ENCODE results near the gene SYN1. TPM values are rescaled to one million over a fixed set of nuclear protein-coding genes. Genes with fewer than 3 reads are reported as not detected.

SYN1 gene
- total RNA-seq, 1 donor from 2014 or later = 2.2 TPM

DNA sequence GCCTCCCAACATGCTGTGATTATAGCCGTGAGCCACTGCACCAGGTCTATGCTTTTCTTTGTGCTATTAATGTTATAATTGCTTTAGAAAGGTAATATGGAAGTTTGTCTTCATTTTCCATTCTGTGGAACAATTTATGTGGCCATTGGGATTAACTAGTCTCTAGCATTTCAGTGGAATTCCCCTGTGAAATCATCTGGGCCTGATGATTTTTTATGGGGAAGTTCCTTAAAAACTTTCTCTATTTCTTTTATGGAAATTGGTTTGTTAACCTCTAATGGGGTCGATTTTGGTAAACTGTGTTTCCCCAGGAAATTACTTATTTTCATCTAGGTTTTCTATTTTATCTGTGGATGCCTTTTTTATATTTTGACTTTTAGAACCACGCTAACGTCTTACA is 26.1 kb downstream of the SYN1 start:
- DNase-seq (ENCODE audit: low read depth) (no peak), FAIRE-seq (no peak)
- H3K9ac ChIP-seq (ENCODE audit: low read length) = no peak overlapping the region
- no peak overlapping the region for H3K4me3 Mint-ChIP-seq (ENCODE audit: unreplicated experiment)
- no peak overlapping the region for H3K27ac Mint-ChIP-seq (ENCODE audit: unreplicated experiment)
- no peak overlapping the region for H3K4me3 ChIP-seq (ENCODE audit: insufficient read depth, low read depth, low read length)
- H3K27me3 ChIP-seq (ENCODE audit: insufficient read depth, low read length) = no peaks in the 10 kb centered on the region
- no peak for TF ChIP-seq EZH2 (IDR thresholded peaks at IDR 0.05; ENCODE audit: insufficient read depth, low read length)
- TF ChIP-seq, protein P1, sequence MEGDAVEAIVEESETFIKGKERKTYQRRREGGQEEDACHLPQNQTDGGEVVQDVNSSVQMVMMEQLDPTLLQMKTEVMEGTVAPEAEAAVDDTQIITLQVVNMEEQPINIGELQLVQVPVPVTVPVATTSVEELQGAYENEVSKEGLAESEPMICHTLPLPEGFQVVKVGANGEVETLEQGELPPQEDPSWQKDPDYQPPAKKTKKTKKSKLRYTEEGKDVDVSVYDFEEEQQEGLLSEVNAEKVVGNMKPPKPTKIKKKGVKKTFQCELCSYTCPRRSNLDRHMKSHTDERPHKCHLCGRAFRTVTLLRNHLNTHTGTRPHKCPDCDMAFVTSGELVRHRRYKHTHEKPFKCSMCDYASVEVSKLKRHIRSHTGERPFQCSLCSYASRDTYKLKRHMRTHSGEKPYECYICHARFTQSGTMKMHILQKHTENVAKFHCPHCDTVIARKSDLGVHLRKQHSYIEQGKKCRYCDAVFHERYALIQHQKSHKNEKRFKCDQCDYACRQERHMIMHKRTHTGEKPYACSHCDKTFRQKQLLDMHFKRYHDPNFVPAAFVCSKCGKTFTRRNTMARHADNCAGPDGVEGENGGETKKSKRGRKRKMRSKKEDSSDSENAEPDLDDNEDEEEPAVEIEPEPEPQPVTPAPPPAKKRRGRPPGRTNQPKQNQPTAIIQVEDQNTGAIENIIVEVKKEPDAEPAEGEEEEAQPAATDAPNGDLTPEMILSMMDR (IDR thresholded peaks at IDR 0.05; ENCODE audit: insufficient read depth, low read depth, low read length) = no peak
- peaks cover 3% of the 10 kb centered on the region for H3K4me1 ChIP-seq (ENCODE audit: insufficient read depth, low read length)
- H3K27ac ChIP-seq (ENCODE audit: low read depth, low read length) = no peak overlapping the region
- no peaks in the 10 kb centered on the region for H3K9me3 ChIP-seq (ENCODE audit: insufficient read depth, low read depth, low read length)
- no peaks in the 10 kb centered on the region for H3K79me2 ChIP-seq (ENCODE audit: insufficient read depth, low read length)
- H2AFZ ChIP-seq (ENCODE audit: low read depth, low read length) = no peak overlapping the region
- no peaks in the 10 kb centered on the region for H3K27me3 Mint-ChIP-seq (ENCODE audit: low read depth, unreplicated experiment)
- H3K36me3 Mint-ChIP-seq (ENCODE audit: low read depth, unreplicated experiment) = peaks cover 3% of the 10 kb centered on the region
- no peaks in the 10 kb centered on the region for H3K36me3 ChIP-seq (ENCODE audit: insufficient read depth, low read length)
- H3K4me1 Mint-ChIP-seq (ENCODE audit: low read depth, unreplicated experiment) = no peaks in the 10 kb centered on the region
- no peaks in the 10 kb centered on the region for H4K20me1 ChIP-seq (ENCODE audit: insufficient read depth, low read length)
- H3K4me2 ChIP-seq (ENCODE audit: low read length) = no peak overlapping the region
- H3K9me3 Mint-ChIP-seq (ENCODE audit: unreplicated experiment) = peaks cover 5% of the 10 kb centered on the region

DNA sequence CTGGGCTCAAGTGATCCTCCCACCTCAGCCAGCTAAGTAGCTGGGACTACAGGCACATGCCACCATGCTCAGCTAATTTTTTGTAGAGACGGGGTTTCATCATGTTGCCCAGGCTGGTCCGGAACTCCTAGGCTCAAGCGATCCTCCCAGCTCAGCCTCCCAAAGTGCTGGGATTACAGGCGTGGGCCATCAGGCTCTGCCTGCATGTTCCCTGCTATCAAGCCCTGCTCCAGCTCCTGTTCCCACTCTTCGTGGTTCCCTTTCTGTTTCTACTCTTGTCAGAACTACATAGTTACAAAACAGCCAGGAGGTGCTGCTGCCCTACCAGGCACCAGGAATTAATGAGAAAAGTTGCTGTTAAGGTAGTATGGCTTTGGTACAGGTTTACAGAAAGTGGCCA is 28.7 kb downstream of the SYN1 start:
- H3K27me3 Mint-ChIP-seq (ENCODE audit: low read depth, unreplicated experiment) = no peaks in the 10 kb centered on the region

More for the DNA sequence above, 28.7 kb downstream of the SYN1 start:
- Histone ChIP-seq H3K79me2 (ENCODE audit: insufficient read depth, low read length) (no peaks in the 10 kb centered on the region), H3K36me3 (ENCODE audit: insufficient read depth, low read length) (no peaks in the 10 kb centered on the region), H4K20me1 (ENCODE audit: insufficient read depth, low read length) (peaks cover 7% of the 10 kb centered on the region), H3K27ac (ENCODE audit: low read depth, low read length) (no peak overlapping the region), H3K4me3 (ENCODE audit: insufficient read depth, low read depth, low read length) (no peak overlapping the region), H3K9me3 (ENCODE audit: insufficient read depth, low read depth, low read length) (no peaks in the 10 kb centered on the region), H3K4me1 (ENCODE audit: insufficient read depth, low read length) (peaks cover 3% of the 10 kb centered on the region), H2AFZ (ENCODE audit: low read depth, low read length) (no peak overlapping the region), H3K4me2 (ENCODE audit: low read length) (no peak overlapping the region), H3K27me3 (ENCODE audit: insufficient read depth, low read length) (no peaks in the 10 kb centered on the region), H3K9ac (ENCODE audit: low read length) (no peak overlapping the region)
- H3K4me3 Mint-ChIP-seq (ENCODE audit: unreplicated experiment) = no peak overlapping the region
- H3K4me1 Mint-ChIP-seq (ENCODE audit: low read depth, unreplicated experiment) = no peaks in the 10 kb centered on the region
- no peak for TF ChIP-seq EZH2 (IDR thresholded peaks at IDR 0.05; ENCODE audit: insufficient read depth, low read length)
- TF ChIP-seq, protein P1 (IDR thresholded peaks at IDR 0.05; ENCODE audit: insufficient read depth, low read depth, low read length) = no peak
- H3K9me3 Mint-ChIP-seq (ENCODE audit: unreplicated experiment) = no peaks in the 10 kb centered on the region
- no peak for FAIRE-seq
- no peaks in the 10 kb centered on the region for H3K36me3 Mint-ChIP-seq (ENCODE audit: low read depth, unreplicated experiment)
- no peak for DNase-seq (ENCODE audit: low read depth)
- no peak overlapping the region for H3K27ac Mint-ChIP-seq (ENCODE audit: unreplicated experiment)
